Measurements from ENCODE around the gene ZNF735. TPM values are rescaled to one million over a fixed set of nuclear protein-coding genes. Genes with fewer than 3 reads are reported as not detected.

The ZNF735 gene
- total RNA-seq, 1 donor from 2014 or later = not detected

DNA sequence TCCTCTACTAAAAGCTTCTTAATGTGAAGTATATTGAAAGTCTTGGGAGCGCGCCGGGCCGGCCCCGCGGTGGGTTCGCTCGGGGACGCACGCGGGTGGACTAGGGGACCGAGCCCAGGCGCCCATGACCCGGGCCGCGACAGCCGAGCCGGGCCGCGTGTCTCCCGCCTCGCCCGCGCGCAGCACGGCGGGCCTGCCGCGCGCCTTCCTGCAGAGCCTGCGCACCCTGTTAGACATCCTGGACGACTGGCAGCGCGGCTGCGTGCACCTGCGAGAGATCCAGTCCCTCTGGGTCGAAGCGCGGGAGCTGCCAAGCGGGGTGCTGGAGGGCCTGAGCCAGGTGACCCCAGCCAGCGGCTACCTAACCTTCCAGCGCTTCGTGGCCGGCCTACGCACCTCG, 25.4 kb upstream of the ZNF735 start:
- Mint-ChIP-seq H3K4me3 (ENCODE audit: unreplicated experiment) (no peak overlapping the region), H3K9me3 (ENCODE audit: unreplicated experiment) (peaks cover 16% of the 10 kb centered on the region), H3K27ac (ENCODE audit: unreplicated experiment) (no peak overlapping the region), H3K36me3 (ENCODE audit: low read depth, unreplicated experiment) (no peaks in the 10 kb centered on the region), H3K27me3 (ENCODE audit: unreplicated experiment) (peaks cover 2% of the 10 kb centered on the region), H3K4me1 (ENCODE audit: unreplicated experiment) (no peaks in the 10 kb centered on the region)
- no peak for DNase-seq (ENCODE audit: low spot score)
- TF ChIP-seq, protein P1, sequence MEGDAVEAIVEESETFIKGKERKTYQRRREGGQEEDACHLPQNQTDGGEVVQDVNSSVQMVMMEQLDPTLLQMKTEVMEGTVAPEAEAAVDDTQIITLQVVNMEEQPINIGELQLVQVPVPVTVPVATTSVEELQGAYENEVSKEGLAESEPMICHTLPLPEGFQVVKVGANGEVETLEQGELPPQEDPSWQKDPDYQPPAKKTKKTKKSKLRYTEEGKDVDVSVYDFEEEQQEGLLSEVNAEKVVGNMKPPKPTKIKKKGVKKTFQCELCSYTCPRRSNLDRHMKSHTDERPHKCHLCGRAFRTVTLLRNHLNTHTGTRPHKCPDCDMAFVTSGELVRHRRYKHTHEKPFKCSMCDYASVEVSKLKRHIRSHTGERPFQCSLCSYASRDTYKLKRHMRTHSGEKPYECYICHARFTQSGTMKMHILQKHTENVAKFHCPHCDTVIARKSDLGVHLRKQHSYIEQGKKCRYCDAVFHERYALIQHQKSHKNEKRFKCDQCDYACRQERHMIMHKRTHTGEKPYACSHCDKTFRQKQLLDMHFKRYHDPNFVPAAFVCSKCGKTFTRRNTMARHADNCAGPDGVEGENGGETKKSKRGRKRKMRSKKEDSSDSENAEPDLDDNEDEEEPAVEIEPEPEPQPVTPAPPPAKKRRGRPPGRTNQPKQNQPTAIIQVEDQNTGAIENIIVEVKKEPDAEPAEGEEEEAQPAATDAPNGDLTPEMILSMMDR (IDR thresholded peaks at IDR 0.05; ENCODE audit: unreplicated experiment) = no peak

DNA sequence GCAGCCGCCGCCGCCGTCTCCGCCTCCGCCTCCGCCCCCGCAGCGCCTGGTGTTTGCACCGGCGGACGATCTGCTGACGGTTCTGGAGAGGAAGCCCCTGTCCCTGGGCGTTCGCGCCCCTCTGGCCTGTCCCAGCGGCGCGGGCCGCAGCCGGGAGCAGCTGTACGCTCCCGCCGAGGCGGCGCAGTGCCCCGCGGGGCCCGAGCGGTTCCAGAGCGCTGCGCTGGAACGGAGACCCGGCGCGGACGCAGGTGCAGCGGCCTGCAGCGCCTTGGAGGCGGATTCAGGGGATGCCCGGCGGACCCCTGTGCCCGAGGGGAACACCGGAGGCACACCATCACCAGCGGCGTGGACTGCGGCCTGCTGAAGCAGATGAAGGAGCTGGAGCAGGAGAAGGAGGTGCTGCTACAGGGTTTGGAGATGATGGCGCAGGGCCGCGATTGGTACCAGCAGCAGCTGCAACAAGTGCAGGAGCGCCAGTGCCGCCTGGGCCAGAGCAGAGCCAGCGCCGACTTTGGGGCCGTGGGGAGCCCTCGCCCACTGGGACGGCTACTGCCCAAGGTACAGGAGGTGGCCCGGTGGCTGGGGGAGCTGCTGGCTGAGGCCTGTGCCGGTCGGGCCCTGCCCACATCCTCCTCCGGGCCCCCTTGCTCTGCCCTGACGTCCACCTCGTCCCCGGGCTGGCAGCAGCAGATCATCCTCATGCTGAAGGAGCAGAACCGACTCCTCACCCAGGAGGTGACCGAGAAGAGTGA, 24.8 kb upstream of the ZNF735 start:
- Mint-ChIP-seq H3K27me3 (ENCODE audit: unreplicated experiment) (peaks cover 2% of the 10 kb centered on the region), H3K9me3 (ENCODE audit: unreplicated experiment) (peaks cover 21% of the 10 kb centered on the region), H3K4me1 (ENCODE audit: unreplicated experiment) (no peaks in the 10 kb centered on the region), H3K36me3 (ENCODE audit: low read depth, unreplicated experiment) (no peaks in the 10 kb centered on the region), H3K4me3 (ENCODE audit: unreplicated experiment) (no peak overlapping the region), H3K27ac (ENCODE audit: unreplicated experiment) (no peak overlapping the region)
- no peak for DNase-seq (ENCODE audit: low spot score)
- TF ChIP-seq, protein P1 (IDR thresholded peaks at IDR 0.05; ENCODE audit: unreplicated experiment) = no peak

DNA sequence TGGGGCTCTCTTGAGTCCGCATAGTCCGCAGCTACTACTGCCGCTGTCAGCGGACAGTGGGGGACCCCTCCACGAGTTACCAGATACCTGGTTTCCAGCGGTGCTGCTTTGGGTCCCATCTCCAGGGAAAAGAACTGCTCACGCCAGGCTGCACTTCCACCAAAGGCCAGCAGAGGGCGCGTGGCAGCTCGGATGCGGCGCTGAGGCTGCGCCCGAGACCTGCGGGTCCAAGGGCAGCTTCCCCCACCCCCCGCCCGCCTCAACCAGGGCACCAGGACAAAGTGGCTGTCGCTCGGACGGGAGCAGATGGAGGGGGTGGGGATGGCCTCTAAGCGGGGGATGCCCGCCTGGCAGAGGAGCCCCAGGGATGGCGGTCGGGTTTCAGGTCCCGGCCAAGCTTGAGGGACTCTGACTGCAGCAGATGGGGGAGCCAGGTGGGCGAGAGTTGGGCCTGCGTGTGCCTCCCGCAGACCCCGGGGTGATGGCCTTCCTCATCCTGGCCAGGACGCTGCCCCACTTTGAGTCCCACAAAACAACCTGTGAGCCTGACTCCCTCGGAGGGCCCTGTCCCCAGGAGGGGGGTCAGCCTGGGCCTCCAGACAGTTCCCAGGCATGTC, 23.8 kb upstream of the ZNF735 start:
- Mint-ChIP-seq H3K4me1 (ENCODE audit: unreplicated experiment) (no peaks in the 10 kb centered on the region), H3K4me3 (ENCODE audit: unreplicated experiment) (no peak overlapping the region), H3K27me3 (ENCODE audit: unreplicated experiment) (peaks cover 2% of the 10 kb centered on the region), H3K9me3 (ENCODE audit: unreplicated experiment) (peaks cover 22% of the 10 kb centered on the region), H3K36me3 (ENCODE audit: low read depth, unreplicated experiment) (no peaks in the 10 kb centered on the region), H3K27ac (ENCODE audit: unreplicated experiment) (no peak overlapping the region)
- DNase-seq (ENCODE audit: low spot score) = no peak
- TF ChIP-seq, protein P1 (IDR thresholded peaks at IDR 0.05; ENCODE audit: unreplicated experiment) = peak; percentile 51

DNA sequence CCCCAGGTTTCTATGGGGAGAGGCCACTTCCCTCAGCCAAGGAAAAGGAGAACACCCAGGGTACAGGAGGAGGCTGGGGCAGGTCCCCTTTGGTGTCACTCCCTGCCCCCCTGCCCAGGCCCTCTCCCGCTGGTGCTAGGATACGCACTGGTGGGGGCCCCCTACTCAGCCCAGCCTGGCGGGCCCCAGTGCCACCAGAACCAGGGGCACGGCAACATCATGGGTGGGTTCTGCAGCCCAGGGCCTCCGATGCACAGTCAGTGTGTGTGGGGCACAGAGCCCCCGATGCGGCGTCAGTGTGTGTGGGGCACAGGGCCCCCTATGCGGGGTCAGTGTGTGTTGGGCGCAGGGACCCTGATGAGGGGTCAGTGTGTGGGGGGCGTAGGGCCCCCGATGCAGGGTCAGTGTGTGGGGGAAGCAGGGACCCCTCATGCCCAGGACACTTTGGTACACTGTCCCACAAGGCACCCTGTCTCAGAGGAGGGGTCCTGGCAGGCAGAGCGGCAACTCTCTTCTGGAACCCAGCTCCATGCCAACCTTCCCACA, 23.1 kb upstream of the ZNF735 start:
- Mint-ChIP-seq H3K4me3 (ENCODE audit: unreplicated experiment) (no peak overlapping the region), H3K4me1 (ENCODE audit: unreplicated experiment) (no peaks in the 10 kb centered on the region), H3K9me3 (ENCODE audit: unreplicated experiment) (peaks cover 21% of the 10 kb centered on the region), H3K36me3 (ENCODE audit: low read depth, unreplicated experiment) (no peaks in the 10 kb centered on the region), H3K27me3 (ENCODE audit: unreplicated experiment) (peaks cover 2% of the 10 kb centered on the region), H3K27ac (ENCODE audit: unreplicated experiment) (no peak overlapping the region)
- TF ChIP-seq, protein P1 (IDR thresholded peaks at IDR 0.05; ENCODE audit: unreplicated experiment) = no peak
- DNase-seq (ENCODE audit: low spot score) = no peak

DNA sequence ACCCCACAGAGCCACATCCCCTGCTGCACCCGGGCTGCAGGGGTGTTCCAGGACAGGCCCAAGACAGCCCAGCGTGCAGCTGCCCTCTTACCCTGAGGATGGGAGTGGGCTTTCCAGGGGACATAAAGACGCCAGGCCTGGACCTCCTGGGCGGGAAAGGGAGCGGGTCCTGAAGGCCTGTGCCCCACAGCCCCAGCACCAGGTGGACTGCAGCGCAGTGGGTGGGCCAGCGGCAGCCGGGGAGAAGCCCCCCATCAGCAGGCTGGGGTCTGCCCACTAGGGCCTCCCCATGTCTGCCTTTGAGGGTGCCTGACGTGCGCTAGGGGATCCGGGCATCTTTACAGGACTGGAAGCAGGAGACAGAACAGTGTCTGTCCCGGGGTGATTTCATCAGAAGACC, 22.6 kb upstream of the ZNF735 start:
- no peaks in the 10 kb centered on the region for H3K4me1 Mint-ChIP-seq (ENCODE audit: unreplicated experiment)
- H3K36me3 Mint-ChIP-seq (ENCODE audit: low read depth, unreplicated experiment) = no peaks in the 10 kb centered on the region
- TF ChIP-seq, protein P1 (IDR thresholded peaks at IDR 0.05; ENCODE audit: unreplicated experiment) = no peak
- H3K4me3 Mint-ChIP-seq (ENCODE audit: unreplicated experiment) = no peak overlapping the region
- DNase-seq (ENCODE audit: low spot score) = no peak
- peaks cover 3% of the 10 kb centered on the region for H3K27me3 Mint-ChIP-seq (ENCODE audit: unreplicated experiment)
- peaks cover 21% of the 10 kb centered on the region for H3K9me3 Mint-ChIP-seq (ENCODE audit: unreplicated experiment)
- no peak overlapping the region for H3K27ac Mint-ChIP-seq (ENCODE audit: unreplicated experiment)

Data from endothelial cell (in vitro differentiated cells).